ENCODE results near the gene TNFSF13B.

Gene TNFSF13B

GRCh38 chr13:108326309-108326708 lies 56.8 kb downstream of the TNFSF13B start:
- intact Hi-C loops (cut with DNase I): loop anchor here (10.0 kb wide), 1 partner anchor 568 kb away; no protein-coding TSS in a partner anchor
- no peak for DNase-seq

GRCh38 chr13:108328848-108329247 lies 59.3 kb downstream of the TNFSF13B start:
- intact Hi-C loops (cut with DNase I): loop anchor here (10.0 kb wide), 1 partner anchor 566 kb away; no protein-coding TSS in a partner anchor

GRCh38 chr13:108332791-108333190 lies 63.3 kb downstream of the TNFSF13B start:
- no peak for DNase-seq
- intact Hi-C loops (cut with DNase I): no loop called here

More at GRCh38 chr13:108328848-108329247, 59.3 kb downstream of the TNFSF13B start:
- DNase-seq: no peak

GRCh38 chr13:108342369-108343289 lies 73.1 kb downstream of the TNFSF13B start:
- intact Hi-C loops (cut with DNase I): no loop called here
- DNase-seq: peak in 16 of 42 donors; percentile 3 to 56 (median 26)

GRCh38 chr13:108345016-108345415 lies 75.5 kb downstream of the TNFSF13B start:
- intact Hi-C loops (cut with DNase I): no loop called here
- DNase-seq: no peak

- intact Hi-C loops (cut with DNase I): no loop called here
- no peak for DNase-seq
Observed at GRCh38 chr13:108346376-108346775, 76.9 kb downstream of the TNFSF13B start.

GRCh38 chr13:108349269-108349668 lies 79.8 kb downstream of the TNFSF13B start:
- intact Hi-C loops (cut with DNase I): no loop called here
- no peak for DNase-seq

GRCh38 chr13:108350579-108350978 lies 81.1 kb downstream of the TNFSF13B start:
- intact Hi-C loops (cut with DNase I): no loop called here
- DNase-seq: no peak

GRCh38 chr13:108352599-108352998 lies 83.1 kb downstream of the TNFSF13B start:
- no peak for DNase-seq
- intact Hi-C loops (cut with DNase I): no loop called here

- DNase-seq: no peak
- intact Hi-C loops (cut with DNase I): no loop called here
Observed at GRCh38 chr13:108357228-108357627, 87.7 kb downstream of the TNFSF13B start.

All from head of caudate nucleus (tissue), 42 donors.